GM11168 (cell line): ENCODE measurements around the gene HMX1.

Source experiments
- in situ Hi-C: fragments of 300-500 bp; cut with MboI; formaldehyde crosslinking; loops from one replicate; pipeline ENCODE4 v1.12.0; 2022; ENCODE audit warnings: low sequenced_read_pairs; ENCODE audit not compliant: unreplicated experiment

HMX1 gene

GRCh38 chr4:8860096-8860891, 11.3 kb downstream of the HMX1 start:
- in situ Hi-C loops, result no loop called here

GRCh38 chr4:8859550-8860095, 12.0 kb downstream of the HMX1 start:
- in situ Hi-C loops, result no loop called here

GRCh38 chr4:8858701-8859210, 12.9 kb downstream of the HMX1 start:
- in situ Hi-C loops, result no loop called here

GRCh38 chr4:8857766-8858700, 13.6 kb downstream of the HMX1 start:
- in situ Hi-C loops, result no loop called here

- in situ Hi-C loops, result no loop called here
Observed at GRCh38 chr4:8856835-8857621, 14.6 kb downstream of the HMX1 start.

GRCh38 chr4:8855818-8856245, 15.8 kb downstream of the HMX1 start:
- in situ Hi-C loops, result no loop called here

GRCh38 chr4:8854931-8855330, 16.7 kb downstream of the HMX1 start:
- in situ Hi-C loops, result no loop called here

- in situ Hi-C loops, result no loop called here
Observed at GRCh38 chr4:8854016-8854415, 17.6 kb downstream of the HMX1 start.

GRCh38 chr4:8853249-8853648, 18.4 kb downstream of the HMX1 start:
- in situ Hi-C loops, result no loop called here

- in situ Hi-C loops, result no loop called here
Observed at GRCh38 chr4:8852118-8852704, 19.4 kb downstream of the HMX1 start.

- in situ Hi-C loops, result no loop called here
Observed at GRCh38 chr4:8851321-8852117, 20.1 kb downstream of the HMX1 start.

- in situ Hi-C loops, result no loop called here
Observed at GRCh38 chr4:8850830-8851188, 20.8 kb downstream of the HMX1 start.

- in situ Hi-C loops, result no loop called here
Observed at GRCh38 chr4:8850074-8850829, 21.4 kb downstream of the HMX1 start.

- in situ Hi-C loops, result no loop called here
Observed at GRCh38 chr4:8849266-8850073, 22.2 kb downstream of the HMX1 start.

GRCh38 chr4:8848507-8849265, 23.0 kb downstream of the HMX1 start:
- in situ Hi-C loops, result no loop called here

GRCh38 chr4:8847764-8848163, 23.9 kb downstream of the HMX1 start:
- in situ Hi-C loops, result no loop called here

GRCh38 chr4:8847331-8847730, 24.3 kb downstream of the HMX1 start:
- in situ Hi-C loops, result no loop called here
